Mesenteric fat pad (tissue), 1 donor: ENCODE data around the gene MPPE1. TPM values are rescaled to one million over a fixed set of nuclear protein-coding genes. Genes with fewer than 3 reads are reported as not detected.

Source experiments
- DNase-seq: peaks from one replicate; pipeline ENCODE4 v3.0.0-alpha.2; 2020; ENCODE audit warnings: low spot score
- total RNA-seq: library from RNA; stranded (reverse); fragmentation: NEBNext Ultra II Directional; extraction: Animal tissue kit (Norgen Biotek cat#: 25700); gene quantifications from one replicate; pipeline ENCODE4 v1.2.1, GENCODE V29; 2021
- donor health status: DM: yes; HTN: yes; CAD: no.

MPPE1 gene
- total RNA-seq, 1 donor from 2014 or later = 30.5 TPM

- peak; percentile 73 for DNase-seq
These were observed 22.7 kb downstream of the MPPE1 start for GRCh38 chr18:11885278-11885947.

GRCh38 chr18:11884396-11885030 is 23.6 kb downstream of the MPPE1 start:
- peak; percentile 64 for DNase-seq

GRCh38 chr18:11883153-11883552 is 25.0 kb downstream of the MPPE1 start:
- no peak for DNase-seq

- DNase-seq = no peak
These were observed 25.5 kb downstream of the MPPE1 start for GRCh38 chr18:11882636-11883035.

GRCh38 chr18:11880586-11881304 is 27.4 kb downstream of the MPPE1 start:
- DNase-seq = peak; percentile 76

- DNase-seq = no peak
These were observed 30.5 kb downstream of the MPPE1 start for GRCh38 chr18:11877497-11878135.

GRCh38 chr18:11874676-11875075 is 33.4 kb downstream of the MPPE1 start:
- no peak for DNase-seq

- DNase-seq = peak; percentile 76
These were observed 34.3 kb downstream of the MPPE1 start for GRCh38 chr18:11873670-11874340.

- DNase-seq = peak; percentile 55
These were observed 35.5 kb downstream of the MPPE1 start for GRCh38 chr18:11872479-11873136.

- no peak for DNase-seq
These were observed 36.6 kb downstream of the MPPE1 start for GRCh38 chr18:11871501-11871900.

- DNase-seq = no peak
These were observed 39.9 kb downstream of the MPPE1 start for GRCh38 chr18:11868230-11868629.

GRCh38 chr18:11866764-11867163 is 41.4 kb downstream of the MPPE1 start:
- peak; percentile 43 for DNase-seq

GRCh38 chr18:11866329-11866728 is 41.8 kb downstream of the MPPE1 start:
- DNase-seq = peak; percentile 69

GRCh38 chr18:11865071-11865470 is 43.0 kb downstream of the MPPE1 start:
- peak; percentile 73 for DNase-seq

- peak; percentile 53 for DNase-seq
These were observed 43.6 kb downstream of the MPPE1 start for GRCh38 chr18:11864471-11864870.

GRCh38 chr18:11862468-11863137 is 45.5 kb downstream of the MPPE1 start:
- DNase-seq = peak; percentile 6

- peak; percentile 76 for DNase-seq
These were observed 46.4 kb downstream of the MPPE1 start for GRCh38 chr18:11861583-11862288.

- DNase-seq = peak; percentile 60
These were observed 47.3 kb downstream of the MPPE1 start for GRCh38 chr18:11860594-11861450.
